Measurements from ENCODE around the gene ERGIC1. TPM values are rescaled to one million over a fixed set of nuclear protein-coding genes. Genes with fewer than 3 reads are reported as not detected.

Gene ERGIC1
- polyA plus RNA-seq, 1 donor from 2014 or later, result 59.1 TPM

GRCh38 chr5:172915514-172915913, 81.5 kb downstream of the ERGIC1 start:
- H3K27me3 ChIP-seq (ENCODE audit: insufficient read depth, low read depth, low read length), result no peaks in the 10 kb centered on the region
- no peak for TF ChIP-seq CTCF (IDR thresholded peaks at IDR 0.05; ENCODE audit: poor library complexity, severe bottlenecking)
- no peak for TF ChIP-seq EZH2 (IDR thresholded peaks at IDR 0.05; ENCODE audit: borderline replicate concordance, insufficient read depth, low read length, poor library complexity, severe bottlenecking)
- TF ChIP-seq TAF1 (IDR thresholded peaks at IDR 0.05; ENCODE audit: low read depth), result no peak
- TF ChIP-seq SMC3 (conservative IDR thresholded peaks at IDR 0.05; ENCODE audit: poor library complexity), result no peak
- no peak for TF ChIP-seq MXI1 (conservative IDR thresholded peaks at IDR 0.05; ENCODE audit: poor library complexity, severe bottlenecking)
- no peak for TF ChIP-seq RAD21 (conservative IDR thresholded peaks at IDR 0.05)
- H3F3A ChIP-seq (ENCODE audit: insufficient read depth, low read length, poor library complexity, severe bottlenecking), result no peaks in the 10 kb centered on the region
- H3K27ac ChIP-seq (ENCODE audit: low read length), result no peak overlapping the region
- no peak overlapping the region for H3K9ac ChIP-seq (ENCODE audit: low read length)
- H3K4me3 ChIP-seq (ENCODE audit: low read length), result no peak overlapping the region
- H2AFZ ChIP-seq (ENCODE audit: low read depth, low read length), result no peak overlapping the region
- H3K36me3 ChIP-seq (ENCODE audit: insufficient read depth, low read length), result no peaks in the 10 kb centered on the region
- H4K20me1 ChIP-seq (ENCODE audit: insufficient read depth), result no peaks in the 10 kb centered on the region
- H3K9me3 ChIP-seq (ENCODE audit: low read length), result no peaks in the 10 kb centered on the region
- no peaks in the 10 kb centered on the region for H3K9me2 ChIP-seq (ENCODE audit: insufficient read depth, low read length)
- H3K4me2 ChIP-seq (ENCODE audit: low read length), result no peak overlapping the region
- H3K79me2 ChIP-seq (replicated peaks; ENCODE audit: insufficient read depth, low read length), result no peaks in the 10 kb centered on the region

GRCh38 chr5:172918421-172919371, 84.6 kb downstream of the ERGIC1 start:
- H3F3A ChIP-seq (ENCODE audit: insufficient read depth, low read length, poor library complexity, severe bottlenecking), result no peaks in the 10 kb centered on the region
- TF ChIP-seq, protein P1, sequence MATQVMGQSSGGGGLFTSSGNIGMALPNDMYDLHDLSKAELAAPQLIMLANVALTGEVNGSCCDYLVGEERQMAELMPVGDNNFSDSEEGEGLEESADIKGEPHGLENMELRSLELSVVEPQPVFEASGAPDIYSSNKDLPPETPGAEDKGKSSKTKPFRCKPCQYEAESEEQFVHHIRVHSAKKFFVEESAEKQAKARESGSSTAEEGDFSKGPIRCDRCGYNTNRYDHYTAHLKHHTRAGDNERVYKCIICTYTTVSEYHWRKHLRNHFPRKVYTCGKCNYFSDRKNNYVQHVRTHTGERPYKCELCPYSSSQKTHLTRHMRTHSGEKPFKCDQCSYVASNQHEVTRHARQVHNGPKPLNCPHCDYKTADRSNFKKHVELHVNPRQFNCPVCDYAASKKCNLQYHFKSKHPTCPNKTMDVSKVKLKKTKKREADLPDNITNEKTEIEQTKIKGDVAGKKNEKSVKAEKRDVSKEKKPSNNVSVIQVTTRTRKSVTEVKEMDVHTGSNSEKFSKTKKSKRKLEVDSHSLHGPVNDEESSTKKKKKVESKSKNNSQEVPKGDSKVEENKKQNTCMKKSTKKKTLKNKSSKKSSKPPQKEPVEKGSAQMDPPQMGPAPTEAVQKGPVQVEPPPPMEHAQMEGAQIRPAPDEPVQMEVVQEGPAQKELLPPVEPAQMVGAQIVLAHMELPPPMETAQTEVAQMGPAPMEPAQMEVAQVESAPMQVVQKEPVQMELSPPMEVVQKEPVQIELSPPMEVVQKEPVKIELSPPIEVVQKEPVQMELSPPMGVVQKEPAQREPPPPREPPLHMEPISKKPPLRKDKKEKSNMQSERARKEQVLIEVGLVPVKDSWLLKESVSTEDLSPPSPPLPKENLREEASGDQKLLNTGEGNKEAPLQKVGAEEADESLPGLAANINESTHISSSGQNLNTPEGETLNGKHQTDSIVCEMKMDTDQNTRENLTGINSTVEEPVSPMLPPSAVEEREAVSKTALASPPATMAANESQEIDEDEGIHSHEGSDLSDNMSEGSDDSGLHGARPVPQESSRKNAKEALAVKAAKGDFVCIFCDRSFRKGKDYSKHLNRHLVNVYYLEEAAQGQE (IDR thresholded peaks at IDR 0.05; ENCODE audit: borderline replicate concordance), result no peak
- H3K27me3 ChIP-seq (ENCODE audit: insufficient read depth, low read depth, low read length), result no peaks in the 10 kb centered on the region
- no peaks in the 10 kb centered on the region for H3K9me2 ChIP-seq (ENCODE audit: insufficient read depth, low read length)
- H3K9ac ChIP-seq (ENCODE audit: low read length), result no peak overlapping the region
- no peak overlapping the region for H3K4me2 ChIP-seq (ENCODE audit: low read length)
- peaks cover 5% of the 10 kb centered on the region for H3K36me3 ChIP-seq (ENCODE audit: insufficient read depth, low read length)
- H3K79me2 ChIP-seq (replicated peaks; ENCODE audit: insufficient read depth, low read length), result no peaks in the 10 kb centered on the region
- H4K20me1 ChIP-seq (ENCODE audit: insufficient read depth), result no peaks in the 10 kb centered on the region
- H3K27ac ChIP-seq (ENCODE audit: low read length), result no peak overlapping the region
- H3K4me3 ChIP-seq (ENCODE audit: low read length), result no peak overlapping the region
- H3K9me3 ChIP-seq (ENCODE audit: low read length), result no peaks in the 10 kb centered on the region
- H2AFZ ChIP-seq (ENCODE audit: low read depth, low read length), result no peak overlapping the region
